Right atrium auricular region (tissue), 2 donors: ENCODE results near the gene YAF2. TPM values are rescaled to one million over a fixed set of nuclear protein-coding genes. Genes with fewer than 3 reads are reported as not detected.
"Not testable (repeated sequence)": the region's sequence is repeated elsewhere in the genome, so short reads cannot be mapped to it uniquely, and the experiment has no call there.

ENCODE experiments used
- DNase-seq: peaks from one replicate; pipeline ENCODE4 v3.0.0-alpha.2; 2019; ENCODE audit warnings: low spot score
- H3K27ac ChIP-seq, 2 donors: fragments of 200-600 bp; sonication (generic); 1 replicate in 1 of 2; 2 replicates in 1 of 2; pipeline ENCODE4 v1.5.1; 2016 to 2019
- H3K27me3 ChIP-seq, 2 donors: fragments of 200-600 bp; sonication (generic); one replicate each; pipeline versions ENCODE4 v1.5.1 to v1.6.0; 2017 to 2019
- H3K36me3 ChIP-seq: fragments of 200-600 bp; sonication (generic); one replicate; pipeline ENCODE4 v1.5.1; 2016
- H3K4me1 ChIP-seq, 2 donors: fragments of 200-600 bp; sonication (generic); one replicate each; pipeline versions ENCODE4 v1.5.1 to v1.6.0; 2017 to 2019
- H3K4me3 ChIP-seq, 2 donors: fragments of 200-600 bp; sonication (generic); 1 replicate in 1 of 2; 2 replicates in 1 of 2; pipeline ENCODE4 v1.5.1; 2017 to 2019; ENCODE audit warnings: mild to moderate bottlenecking in 1 of 2, moderate library complexity in 1 of 2
- H3K9me3 ChIP-seq, 2 donors: fragments of 200-600 bp; sonication (generic); one replicate each; pipeline ENCODE4 v1.5.1; 2019
- total RNA-seq, 2 donors: library from RNA; depleted of rRNA; stranded (reverse); fragments of >200 nt; gene quantifications; one replicate each; pipeline ENCODE4 v1.1.0, GENCODE V29; 2016
- TF ChIP-seq, protein P1 (sequence below), 2 donors: fragments of 200-600 bp; sonication (generic); IDR thresholded peaks; one replicate each; pipeline ENCODE4 v1.5.1; 2019; ENCODE audit warnings: antibody characterized with exemption in 2 of 2

YAF2 gene
- total RNA-seq, 2 donors from 2014 or later, result 54.3 to 63.2 TPM

DNA sequence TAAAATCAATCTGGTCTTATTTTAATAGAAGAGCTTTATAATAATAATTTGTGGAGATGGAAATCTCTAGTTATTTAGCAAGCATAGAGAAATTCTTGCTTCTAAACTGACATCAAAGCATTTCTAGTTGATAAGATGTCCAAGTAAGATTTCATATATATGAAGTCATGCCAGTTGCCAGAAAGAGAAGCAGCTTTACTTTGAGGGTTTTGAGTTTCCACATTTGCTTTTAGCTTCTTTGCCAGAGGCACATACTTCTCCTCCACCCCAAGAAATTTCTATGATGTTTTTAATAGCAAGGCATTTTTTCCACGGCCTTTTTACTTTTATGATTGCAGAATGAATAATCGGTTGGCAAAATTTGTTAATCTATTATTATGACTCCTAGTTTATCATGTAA lies 24.2 kb upstream of the YAF2 start:
- TF ChIP-seq, protein P1, sequence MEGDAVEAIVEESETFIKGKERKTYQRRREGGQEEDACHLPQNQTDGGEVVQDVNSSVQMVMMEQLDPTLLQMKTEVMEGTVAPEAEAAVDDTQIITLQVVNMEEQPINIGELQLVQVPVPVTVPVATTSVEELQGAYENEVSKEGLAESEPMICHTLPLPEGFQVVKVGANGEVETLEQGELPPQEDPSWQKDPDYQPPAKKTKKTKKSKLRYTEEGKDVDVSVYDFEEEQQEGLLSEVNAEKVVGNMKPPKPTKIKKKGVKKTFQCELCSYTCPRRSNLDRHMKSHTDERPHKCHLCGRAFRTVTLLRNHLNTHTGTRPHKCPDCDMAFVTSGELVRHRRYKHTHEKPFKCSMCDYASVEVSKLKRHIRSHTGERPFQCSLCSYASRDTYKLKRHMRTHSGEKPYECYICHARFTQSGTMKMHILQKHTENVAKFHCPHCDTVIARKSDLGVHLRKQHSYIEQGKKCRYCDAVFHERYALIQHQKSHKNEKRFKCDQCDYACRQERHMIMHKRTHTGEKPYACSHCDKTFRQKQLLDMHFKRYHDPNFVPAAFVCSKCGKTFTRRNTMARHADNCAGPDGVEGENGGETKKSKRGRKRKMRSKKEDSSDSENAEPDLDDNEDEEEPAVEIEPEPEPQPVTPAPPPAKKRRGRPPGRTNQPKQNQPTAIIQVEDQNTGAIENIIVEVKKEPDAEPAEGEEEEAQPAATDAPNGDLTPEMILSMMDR (IDR thresholded peaks at IDR 0.05), result no peak
- Histone ChIP-seq H3K4me3 (no peak overlapping the region), H3K27me3 (no peaks in the 10 kb centered on the region)

DNA sequence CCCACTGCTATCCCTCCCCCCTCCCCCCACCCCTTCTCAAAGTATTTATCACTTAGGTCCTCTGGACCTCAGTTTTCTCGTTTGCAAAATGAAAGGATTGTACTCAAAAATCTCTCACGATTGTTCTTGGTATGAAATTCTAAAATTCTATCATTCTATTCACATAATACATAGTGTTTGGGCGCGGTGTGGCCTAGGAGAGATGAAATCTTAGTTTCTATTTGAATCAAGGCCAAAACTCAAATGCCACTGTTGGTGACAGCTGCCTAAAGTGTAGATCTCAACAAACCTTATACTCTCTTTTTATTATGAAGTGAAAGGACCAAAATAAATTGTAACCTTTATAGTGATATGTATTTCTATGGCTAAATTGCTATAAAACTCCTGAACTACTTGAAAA lies 23.7 kb upstream of the YAF2 start:
- H3K27ac ChIP-seq, result no peak overlapping the region
- H3K36me3 ChIP-seq, result no peaks in the 10 kb centered on the region
- no peaks in the 10 kb centered on the region for H3K9me3 ChIP-seq
- TF ChIP-seq, protein P1 (IDR thresholded peaks at IDR 0.05), result no peak
- H3K27me3 ChIP-seq, result no peaks in the 10 kb centered on the region
- no peak for DNase-seq
- H3K4me3 ChIP-seq, result no peak overlapping the region
- no peaks in the 10 kb centered on the region for H3K4me1 ChIP-seq

More for the DNA sequence above, 24.2 kb upstream of the YAF2 start:
- Histone ChIP-seq H3K36me3 (no peaks in the 10 kb centered on the region), H3K27ac (no peak overlapping the region), H3K9me3 (no peaks in the 10 kb centered on the region), H3K4me1 (no peaks in the 10 kb centered on the region)
- no peak for DNase-seq

DNA sequence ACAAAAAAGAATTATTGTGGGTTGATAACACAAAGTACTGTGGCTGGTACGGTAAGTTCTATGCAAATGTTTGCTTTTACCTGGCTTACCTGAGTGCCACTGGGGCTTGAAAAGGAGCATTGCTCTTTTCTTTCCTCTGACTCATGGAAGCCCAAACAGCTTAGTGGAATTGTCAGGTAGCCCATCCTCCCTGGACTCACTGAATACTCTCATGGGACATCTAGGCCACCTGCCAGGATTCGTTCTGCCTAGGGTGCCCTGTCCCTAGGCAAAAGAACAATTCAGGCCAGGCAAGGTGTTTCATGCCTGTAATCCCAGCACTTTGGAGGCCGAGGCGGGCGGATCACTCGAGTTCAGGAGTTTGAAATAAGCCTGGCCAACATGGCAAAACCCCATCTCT lies 22.5 kb upstream of the YAF2 start:
- Histone ChIP-seq H3K27me3 (no peaks in the 10 kb centered on the region), H3K36me3 (no peaks in the 10 kb centered on the region), H3K4me3 (no peak overlapping the region), H3K27ac (no peak overlapping the region), H3K4me1 (no peaks in the 10 kb centered on the region), H3K9me3 (no peaks in the 10 kb centered on the region)
- DNase-seq, result no peak
- TF ChIP-seq, protein P1 (IDR thresholded peaks at IDR 0.05), result no peak

DNA sequence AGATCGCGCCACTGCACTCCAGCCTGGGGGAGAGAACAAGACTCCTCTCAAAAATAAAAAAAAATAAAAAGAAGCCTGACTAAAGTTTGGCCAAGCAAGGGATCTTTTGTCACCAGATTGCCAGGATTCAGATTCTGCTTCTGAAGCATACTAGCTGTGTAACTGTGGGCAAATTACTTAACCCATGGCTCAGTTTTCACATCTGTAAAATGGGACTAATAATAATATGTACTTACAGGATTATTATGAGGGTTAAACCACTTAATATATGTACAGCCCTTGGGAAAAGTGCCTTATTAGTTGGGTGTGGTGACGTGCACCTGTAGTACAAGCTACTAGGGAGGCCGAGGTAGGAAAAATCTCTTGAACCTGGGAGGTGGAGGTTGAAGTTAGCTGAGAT lies 21.7 kb upstream of the YAF2 start:
- TF ChIP-seq, protein P1 (IDR thresholded peaks at IDR 0.05), result no peak
- Histone ChIP-seq H3K36me3 (no peaks in the 10 kb centered on the region), H3K27me3 (no peaks in the 10 kb centered on the region)

DNA sequence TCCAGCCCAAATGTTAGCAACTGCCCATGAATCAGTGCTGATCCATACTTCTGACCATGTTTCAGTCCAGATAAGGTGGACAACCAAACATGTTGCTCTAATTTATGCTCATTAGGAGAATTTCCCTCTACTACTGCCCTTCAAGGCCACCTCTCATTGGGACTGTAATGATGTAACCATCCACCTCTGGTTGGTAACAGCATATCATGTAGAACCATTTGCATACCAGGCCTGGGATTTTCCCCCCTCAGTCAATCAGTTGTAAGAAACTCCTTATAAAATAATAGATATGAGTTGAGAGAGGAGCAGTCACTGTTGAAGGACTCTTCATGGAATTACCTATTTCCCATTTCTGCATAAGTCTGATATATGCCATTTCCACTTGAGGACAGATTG lies 17.8 kb upstream of the YAF2 start:
- H3K9me3 ChIP-seq, result no peaks in the 10 kb centered on the region
- no peak overlapping the region for H3K4me3 ChIP-seq
- TF ChIP-seq, protein P1 (IDR thresholded peaks at IDR 0.05), result no peak
- H3K4me1 ChIP-seq, result no peaks in the 10 kb centered on the region
- no peaks in the 10 kb centered on the region for H3K36me3 ChIP-seq
- DNase-seq, result no peak
- no peaks in the 10 kb centered on the region for H3K27me3 ChIP-seq
- H3K27ac ChIP-seq, result no peak overlapping the region

More for the DNA sequence above, 21.7 kb upstream of the YAF2 start:
- no peaks in the 10 kb centered on the region for H3K4me1 ChIP-seq
- H3K4me3 ChIP-seq, result no peak overlapping the region
- no peak overlapping the region for H3K27ac ChIP-seq
- no peak for DNase-seq
- H3K9me3 ChIP-seq, result no peaks in the 10 kb centered on the region

DNA sequence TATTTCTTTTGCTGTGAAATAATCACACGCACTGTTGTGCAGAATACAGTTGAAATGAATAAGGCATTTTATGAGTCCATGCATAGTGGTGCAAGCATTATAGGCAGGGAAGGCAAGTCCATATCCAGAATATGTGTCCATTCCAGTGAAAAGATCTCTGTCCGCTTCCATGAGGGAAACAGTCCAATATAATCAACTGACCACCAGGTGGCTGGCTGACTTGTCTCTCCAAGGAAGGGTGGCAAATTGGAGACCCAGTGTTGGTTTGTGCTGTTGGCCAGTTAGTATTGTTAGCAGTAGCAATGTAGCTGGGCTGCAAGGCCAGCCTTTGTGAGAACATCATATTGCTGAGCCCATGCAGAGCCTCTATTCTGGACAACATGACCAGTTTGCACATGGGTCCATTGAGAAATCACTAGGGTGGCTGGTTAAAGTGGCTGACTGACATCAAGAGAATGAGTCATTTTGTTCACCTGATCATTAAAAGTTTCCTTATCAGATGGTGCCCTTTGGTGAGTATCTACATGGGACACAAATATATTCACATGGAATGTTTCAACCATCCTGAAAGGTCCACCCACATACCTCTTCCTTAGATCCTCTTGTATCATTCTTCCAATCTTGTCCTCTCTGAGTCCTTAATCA lies 17.3 kb upstream of the YAF2 start:
- Histone ChIP-seq H3K4me1 (no peaks in the 10 kb centered on the region), H3K9me3 (no peaks in the 10 kb centered on the region), H3K27me3 (no peaks in the 10 kb centered on the region), H3K4me3 (no peak overlapping the region), H3K36me3 (no peaks in the 10 kb centered on the region), H3K27ac (no peak overlapping the region)
- TF ChIP-seq, protein P1 (IDR thresholded peaks at IDR 0.05), result no peak
- no peak for DNase-seq

DNA sequence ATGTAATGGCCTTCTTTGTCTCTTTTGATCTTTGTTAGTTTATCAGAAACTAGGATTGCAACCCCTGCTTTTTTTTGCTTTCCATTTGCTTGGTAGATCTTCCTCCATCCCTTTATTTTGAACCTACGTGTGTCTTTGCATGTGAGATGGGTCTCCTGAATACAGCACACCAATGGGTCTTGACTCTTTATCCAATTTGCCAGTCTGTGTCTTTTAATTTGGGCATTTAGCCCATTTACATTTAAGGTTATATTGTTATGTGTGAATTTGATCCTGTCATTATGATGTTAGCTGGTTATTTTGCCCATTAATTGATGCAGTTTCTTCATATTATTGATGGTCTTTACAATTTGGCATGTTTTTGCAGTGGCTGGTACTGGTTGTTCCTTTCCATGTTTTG lies 14.6 kb upstream of the YAF2 start:
- not testable (repeated sequence) for H3K36me3 ChIP-seq, H3K9me3 ChIP-seq, H3K4me3 ChIP-seq, H3K4me1 ChIP-seq, DNase-seq, H3K27me3 ChIP-seq, H3K27ac ChIP-seq

DNA sequence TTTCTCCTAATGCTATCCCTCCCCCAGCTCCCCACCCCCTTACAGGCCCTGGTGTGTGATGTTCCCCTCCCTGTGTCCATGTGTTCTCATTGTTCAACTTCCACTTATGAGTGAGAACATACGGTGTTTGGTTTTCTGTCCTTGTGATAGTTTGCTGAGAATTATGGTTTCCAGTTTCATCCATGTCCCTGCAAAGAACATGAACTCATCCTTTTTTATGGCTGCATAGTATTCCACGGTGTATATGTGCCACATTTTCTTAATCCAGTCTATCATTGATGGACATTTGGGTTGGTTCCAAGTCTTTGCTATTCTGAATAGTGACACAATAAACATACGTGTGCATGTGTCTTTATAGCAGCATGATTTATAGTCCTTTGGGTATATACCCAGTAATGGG lies 11.0 kb upstream of the YAF2 start:
- DNase-seq, H3K27ac ChIP-seq, H3K4me3 ChIP-seq, H3K27me3 ChIP-seq, H3K36me3 ChIP-seq, H3K9me3 ChIP-seq, H3K4me1 ChIP-seq: not testable (repeated sequence)
